ENCODE results near the gene ACSF2.
A peak's percentile ranks its signal among the peaks of the same experiment; 100 is the strongest.
"Not testable (repeated sequence)": the region's sequence is repeated elsewhere in the genome, so short reads cannot be mapped to it uniquely, and the experiment has no call there.

Gene ACSF2

DNA sequence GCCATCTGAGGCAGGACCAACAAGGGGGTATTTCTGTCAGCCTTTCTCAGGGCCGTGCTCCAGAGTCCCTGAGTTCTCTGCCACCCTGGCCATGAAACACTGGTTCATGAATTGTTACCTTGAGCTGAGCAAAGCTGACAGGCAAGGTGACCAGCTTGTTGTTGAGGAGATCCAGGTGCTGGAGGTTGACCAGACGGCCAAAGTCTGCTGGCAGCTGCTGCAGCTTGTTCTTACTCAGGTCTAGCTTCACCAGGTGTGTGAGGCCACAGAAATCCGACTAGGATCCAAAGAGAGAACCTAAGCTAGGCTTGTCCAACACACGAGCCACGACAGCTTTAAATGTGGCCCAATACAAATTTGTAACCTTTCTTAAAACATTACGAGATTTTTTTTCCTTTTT lies 33.4 kb upstream of the ACSF2 start:
- Histone ChIP-seq H3K27ac (ENCODE audit: low read depth in 2 of 2, low read length in 2 of 2) (no peak overlapping the region), H3K36me3 (ENCODE audit: control insufficient read depth in 2 of 2, insufficient read depth in 2 of 2, low read length in 2 of 2) (peaks cover 68 to 72% of the 10 kb centered on the region in 2 donors)

DNA sequence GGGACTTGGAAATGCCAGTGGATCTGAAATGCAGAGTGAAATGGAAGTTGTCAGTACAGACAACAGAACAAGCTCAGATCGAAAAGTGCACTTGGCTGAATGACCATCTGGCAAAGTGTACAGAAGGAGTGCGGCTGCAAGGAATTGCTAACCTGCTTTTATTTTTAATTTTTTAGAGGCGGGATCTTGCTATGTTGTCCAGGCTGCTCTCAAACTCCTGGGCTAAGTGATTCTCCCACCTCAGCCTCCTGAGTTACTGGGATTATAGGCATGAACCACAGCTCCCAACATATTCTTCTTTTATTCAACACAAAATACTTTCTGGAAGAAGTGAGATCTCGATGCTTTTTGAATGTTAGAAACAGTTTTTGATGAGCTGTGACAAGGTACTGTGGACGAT lies 32.3 kb upstream of the ACSF2 start:
- H3K36me3 ChIP-seq (ENCODE audit: control insufficient read depth in 2 of 2, insufficient read depth in 2 of 2, low read length in 2 of 2), result peaks cover 57 to 61% of the 10 kb centered on the region in 2 donors

More for the DNA sequence above, 33.4 kb upstream of the ACSF2 start:
- no peaks in the 10 kb centered on the region for H3K9me3 ChIP-seq (ENCODE audit: control insufficient read depth in 2 of 2, low read length in 2 of 2)
- H3K9ac ChIP-seq (ENCODE audit: low read depth in 1 of 2, low read length in 2 of 2), result no peak overlapping the region
- H3K4me3 ChIP-seq (ENCODE audit: low read length in 2 of 2), result no peak overlapping the region
- peaks cover 18 to 21% of the 10 kb centered on the region in 2 donors for H3K4me1 ChIP-seq (ENCODE audit: control insufficient read depth in 2 of 2, insufficient read depth in 2 of 2, low read length in 2 of 2)
- H3K27me3 ChIP-seq (ENCODE audit: control insufficient read depth in 2 of 2, insufficient read depth in 2 of 2, low read length in 2 of 2), result no peaks in the 10 kb centered on the region

DNA sequence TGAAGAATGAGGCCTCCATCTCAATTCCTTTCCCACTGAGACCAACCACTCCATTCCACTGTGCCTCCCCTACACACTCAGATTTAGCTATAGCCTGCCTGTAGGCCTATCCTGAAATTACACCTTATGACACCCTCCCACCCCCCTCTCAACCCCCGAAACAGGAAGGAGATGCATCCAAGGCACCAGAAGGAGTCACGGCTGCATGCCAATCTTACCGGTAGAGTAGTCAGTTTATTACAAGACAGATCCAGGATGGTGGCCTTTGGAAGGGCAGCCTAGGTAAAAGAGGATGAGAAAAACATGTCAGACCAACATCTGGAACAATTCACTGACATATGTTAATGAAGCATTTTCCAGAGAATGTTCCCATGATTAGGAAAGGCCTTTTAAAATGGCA lies 31.3 kb upstream of the ACSF2 start:
- H3K4me3 ChIP-seq (ENCODE audit: low read length in 2 of 2), result no peak overlapping the region
- H3K27ac ChIP-seq (ENCODE audit: low read depth in 2 of 2, low read length in 2 of 2), result no peak overlapping the region
- H3K27me3 ChIP-seq (ENCODE audit: control insufficient read depth in 2 of 2, insufficient read depth in 2 of 2, low read length in 2 of 2), result no peaks in the 10 kb centered on the region
- H3K36me3 ChIP-seq (ENCODE audit: control insufficient read depth in 2 of 2, insufficient read depth in 2 of 2, low read length in 2 of 2), result peaks cover 49 to 51% of the 10 kb centered on the region in 2 donors
- H3K9ac ChIP-seq (ENCODE audit: low read depth in 1 of 2, low read length in 2 of 2), result no peak overlapping the region
- H3K9me3 ChIP-seq (ENCODE audit: control insufficient read depth in 2 of 2, low read length in 2 of 2), result no peaks in the 10 kb centered on the region
- peaks cover 18 to 23% of the 10 kb centered on the region in 2 donors for H3K4me1 ChIP-seq (ENCODE audit: control insufficient read depth in 2 of 2, insufficient read depth in 2 of 2, low read length in 2 of 2)

More for the DNA sequence above, 32.3 kb upstream of the ACSF2 start:
- Histone ChIP-seq H3K9ac (ENCODE audit: low read depth in 1 of 2, low read length in 2 of 2) (no peak overlapping the region), H3K9me3 (ENCODE audit: control insufficient read depth in 2 of 2, low read length in 2 of 2) (no peaks in the 10 kb centered on the region), H3K4me1 (ENCODE audit: control insufficient read depth in 2 of 2, insufficient read depth in 2 of 2, low read length in 2 of 2) (peaks cover 18 to 23% of the 10 kb centered on the region in 2 donors), H3K27ac (ENCODE audit: low read depth in 2 of 2, low read length in 2 of 2) (no peak overlapping the region), H3K4me3 (ENCODE audit: low read length in 2 of 2) (no peak overlapping the region), H3K27me3 (ENCODE audit: control insufficient read depth in 2 of 2, insufficient read depth in 2 of 2, low read length in 2 of 2) (no peaks in the 10 kb centered on the region)

DNA sequence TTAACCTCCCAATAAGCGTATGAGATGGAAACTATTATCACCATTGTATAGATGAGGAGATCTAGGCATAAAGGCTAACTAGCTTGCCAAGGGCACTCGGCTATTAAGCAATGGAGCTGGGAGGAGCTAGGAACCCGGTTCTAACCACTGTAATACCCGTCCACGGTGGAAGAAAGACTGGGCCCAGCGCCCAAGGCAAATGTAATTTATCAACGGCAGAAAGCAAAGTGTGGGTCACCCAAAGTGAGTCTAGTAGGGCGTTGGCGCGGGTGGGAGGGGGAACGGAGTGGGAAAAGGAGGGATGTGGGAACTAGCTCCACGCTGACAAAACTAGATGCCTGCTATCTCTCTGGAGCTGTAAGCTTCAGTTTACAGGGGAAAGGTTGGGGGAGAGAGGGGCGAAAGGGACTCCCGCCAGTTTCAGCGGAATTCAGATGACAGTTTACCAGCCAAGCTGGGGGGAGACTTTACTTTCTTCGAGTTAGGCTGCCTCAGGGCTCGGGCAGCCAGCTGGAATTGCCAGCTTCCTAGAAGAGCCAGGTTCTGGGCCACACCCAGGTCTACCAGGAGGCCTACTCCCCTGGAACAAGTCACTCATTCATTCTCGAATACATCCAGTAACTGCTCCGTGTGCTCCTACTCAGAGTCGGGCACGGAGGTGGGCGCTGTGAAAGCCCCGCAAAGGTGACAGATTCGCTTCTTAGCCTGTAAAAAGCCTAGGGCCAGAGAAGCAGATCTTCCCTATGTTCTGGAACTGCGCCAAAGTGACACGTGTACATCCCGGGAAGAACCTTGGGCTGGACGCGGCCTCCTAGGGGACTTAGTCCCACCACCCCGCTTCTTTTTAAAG lies 29.5 kb upstream of the ACSF2 start:
- Histone ChIP-seq H3K9me3 (ENCODE audit: control insufficient read depth in 2 of 2, low read length in 2 of 2) (no peaks in the 10 kb centered on the region), H3K4me3 (ENCODE audit: low read length in 2 of 2) (peak overlapping the region; percentile 96 to 97), H3K27me3 (ENCODE audit: control insufficient read depth in 2 of 2, insufficient read depth in 2 of 2, low read length in 2 of 2) (no peaks in the 10 kb centered on the region), H3K9ac (ENCODE audit: low read depth in 1 of 2, low read length in 2 of 2) (peak overlapping the region; percentile 99 to 100), H3K4me1 (ENCODE audit: control insufficient read depth in 2 of 2, insufficient read depth in 2 of 2, low read length in 2 of 2) (peaks cover 18 to 23% of the 10 kb centered on the region in 2 donors), H3K27ac (ENCODE audit: low read depth in 2 of 2, low read length in 2 of 2) (peak overlapping the region; percentile 90 to 92), H3K36me3 (ENCODE audit: control insufficient read depth in 2 of 2, insufficient read depth in 2 of 2, low read length in 2 of 2) (peaks cover 36% of the 10 kb centered on the region in 2 donors)

- peaks cover 18 to 23% of the 10 kb centered on the region in 2 donors for H3K4me1 ChIP-seq (ENCODE audit: control insufficient read depth in 2 of 2, insufficient read depth in 2 of 2, low read length in 2 of 2)
- H3K9ac ChIP-seq (ENCODE audit: low read depth in 1 of 2, low read length in 2 of 2), result peak within 1 kb of the TSS; percentile 99 to 100
- no peaks in the 10 kb centered on the region for H3K27me3 ChIP-seq (ENCODE audit: control insufficient read depth in 2 of 2, insufficient read depth in 2 of 2, low read length in 2 of 2)
- no peaks in the 10 kb centered on the region for H3K9me3 ChIP-seq (ENCODE audit: control insufficient read depth in 2 of 2, low read length in 2 of 2)
- peaks cover 28% of the 10 kb centered on the region in 2 donors for H3K36me3 ChIP-seq (ENCODE audit: control insufficient read depth in 2 of 2, insufficient read depth in 2 of 2, low read length in 2 of 2)
- peak within 1 kb of the TSS; percentile 90 to 92 for H3K27ac ChIP-seq (ENCODE audit: low read depth in 2 of 2, low read length in 2 of 2)
- peak within 1 kb of the TSS; percentile 96 to 97 for H3K4me3 ChIP-seq (ENCODE audit: low read length in 2 of 2)
These were observed 28.7 kb upstream of the ACSF2 start, which contains the start of gene LRRC59 for GRCh38 chr17:50397111-50397918. Gene LRRC59 (minus strand): TSS chr17:50397523. CDS start chr17:50397317, 206 bp downstream.

GRCh38 chr17:50397919-50398285 lies 28.1 kb upstream of the ACSF2 start:
- H3K27ac ChIP-seq (ENCODE audit: low read depth in 2 of 2, low read length in 2 of 2), result peak overlapping the region in 1 of 2 donors; percentile 13
- H3K27me3 ChIP-seq (ENCODE audit: control insufficient read depth in 2 of 2, insufficient read depth in 2 of 2, low read length in 2 of 2), result no peaks in the 10 kb centered on the region
- no peaks in the 10 kb centered on the region for H3K9me3 ChIP-seq (ENCODE audit: control insufficient read depth in 2 of 2, low read length in 2 of 2)
- H3K36me3 ChIP-seq (ENCODE audit: control insufficient read depth in 2 of 2, insufficient read depth in 2 of 2, low read length in 2 of 2), result peaks cover 22% of the 10 kb centered on the region in 2 donors
- H3K4me1 ChIP-seq (ENCODE audit: control insufficient read depth in 2 of 2, insufficient read depth in 2 of 2, low read length in 2 of 2), result peaks cover 18 to 23% of the 10 kb centered on the region in 2 donors
- H3K9ac ChIP-seq (ENCODE audit: low read depth in 1 of 2, low read length in 2 of 2), result peak overlapping the region in 1 of 2 donors; percentile 100
- peak overlapping the region; percentile 96 to 97 for H3K4me3 ChIP-seq (ENCODE audit: low read length in 2 of 2)

- H3K4me3 ChIP-seq (ENCODE audit: low read length in 2 of 2); H3K9me3 ChIP-seq (ENCODE audit: control insufficient read depth in 2 of 2, low read length in 2 of 2); H3K27ac ChIP-seq (ENCODE audit: low read depth in 2 of 2, low read length in 2 of 2); H3K27me3 ChIP-seq (ENCODE audit: control insufficient read depth in 2 of 2, insufficient read depth in 2 of 2, low read length in 2 of 2); H3K9ac ChIP-seq (ENCODE audit: low read depth in 1 of 2, low read length in 2 of 2): not testable (repeated sequence)
- peaks cover 18 to 23% of the 10 kb centered on the region in 2 donors for H3K4me1 ChIP-seq (ENCODE audit: control insufficient read depth in 2 of 2, insufficient read depth in 2 of 2, low read length in 2 of 2)
- H3K36me3 ChIP-seq (ENCODE audit: control insufficient read depth in 2 of 2, insufficient read depth in 2 of 2, low read length in 2 of 2), result peaks cover 14% of the 10 kb centered on the region in 2 donors
These were observed 27.3 kb upstream of the ACSF2 start for GRCh38 chr17:50398672-50399071.

DNA sequence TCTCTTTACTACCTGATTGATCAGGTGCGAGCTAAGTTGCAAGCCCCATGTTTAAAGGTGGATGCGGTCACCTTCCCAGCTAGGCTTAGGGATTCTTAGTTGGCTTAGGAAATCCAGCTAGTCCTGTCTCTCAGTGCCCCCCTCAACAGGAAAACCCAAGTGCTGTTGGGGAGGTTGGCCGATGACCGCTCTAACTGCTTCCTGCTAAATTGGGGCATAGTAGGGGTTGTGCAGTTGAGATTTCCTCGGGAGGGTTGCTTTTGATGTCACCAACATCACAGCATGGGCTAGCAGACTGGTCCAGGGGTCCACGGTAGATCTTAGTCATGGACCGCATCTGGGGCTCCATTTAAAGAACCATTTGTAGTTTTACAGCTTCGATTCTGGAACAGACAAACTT lies 26.4 kb upstream of the ACSF2 start:
- H3K27ac ChIP-seq (ENCODE audit: low read depth in 2 of 2, low read length in 2 of 2); H3K36me3 ChIP-seq (ENCODE audit: control insufficient read depth in 2 of 2, insufficient read depth in 2 of 2, low read length in 2 of 2); H3K27me3 ChIP-seq (ENCODE audit: control insufficient read depth in 2 of 2, insufficient read depth in 2 of 2, low read length in 2 of 2); H3K4me3 ChIP-seq (ENCODE audit: low read length in 2 of 2); H3K9ac ChIP-seq (ENCODE audit: low read depth in 1 of 2, low read length in 2 of 2); H3K9me3 ChIP-seq (ENCODE audit: control insufficient read depth in 2 of 2, low read length in 2 of 2): not testable (repeated sequence)
- H3K4me1 ChIP-seq (ENCODE audit: control insufficient read depth in 2 of 2, insufficient read depth in 2 of 2, low read length in 2 of 2), result peaks cover 18 to 23% of the 10 kb centered on the region in 2 donors

DNA sequence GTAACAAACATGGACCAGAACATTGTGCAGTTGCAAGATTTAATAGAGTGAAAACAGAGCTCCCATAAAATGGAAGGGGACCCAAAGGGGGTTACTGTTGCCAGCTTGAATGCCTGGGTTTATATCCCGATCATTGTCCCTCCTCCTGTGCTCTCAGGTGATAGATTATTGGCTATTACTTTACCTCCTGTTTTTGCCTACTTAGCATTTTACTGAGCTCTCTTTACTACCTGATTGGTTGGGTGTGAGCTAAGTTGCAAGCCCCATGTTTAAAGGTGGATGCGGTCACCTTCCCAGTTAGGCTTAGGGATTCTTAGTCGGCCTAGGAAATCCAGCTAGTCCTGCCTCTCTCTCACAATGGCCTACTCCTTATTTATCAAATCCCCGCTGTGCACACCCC lies 20.7 kb upstream of the ACSF2 start:
- not testable (repeated sequence) for H3K36me3 ChIP-seq (ENCODE audit: control insufficient read depth in 2 of 2, insufficient read depth in 2 of 2, low read length in 2 of 2); H3K9ac ChIP-seq (ENCODE audit: low read depth in 1 of 2, low read length in 2 of 2); H3K4me1 ChIP-seq (ENCODE audit: control insufficient read depth in 2 of 2, insufficient read depth in 2 of 2, low read length in 2 of 2); H3K4me3 ChIP-seq (ENCODE audit: low read length in 2 of 2); H3K27me3 ChIP-seq (ENCODE audit: control insufficient read depth in 2 of 2, insufficient read depth in 2 of 2, low read length in 2 of 2); H3K9me3 ChIP-seq (ENCODE audit: control insufficient read depth in 2 of 2, low read length in 2 of 2); H3K27ac ChIP-seq (ENCODE audit: low read depth in 2 of 2, low read length in 2 of 2)

GRCh38 chr17:50406578-50406977 lies 19.4 kb upstream of the ACSF2 start:
- no peak overlapping the region for H3K9ac ChIP-seq (ENCODE audit: low read depth in 1 of 2, low read length in 2 of 2)
- H3K9me3 ChIP-seq (ENCODE audit: control insufficient read depth in 2 of 2, low read length in 2 of 2), result no peaks in the 10 kb centered on the region
- H3K36me3 ChIP-seq (ENCODE audit: control insufficient read depth in 2 of 2, insufficient read depth in 2 of 2, low read length in 2 of 2), result no peaks in the 10 kb centered on the region
- no peak overlapping the region for H3K27ac ChIP-seq (ENCODE audit: low read depth in 2 of 2, low read length in 2 of 2)
- peaks cover 0 to 3% of the 10 kb centered on the region in 2 donors for H3K4me1 ChIP-seq (ENCODE audit: control insufficient read depth in 2 of 2, insufficient read depth in 2 of 2, low read length in 2 of 2)
- H3K27me3 ChIP-seq (ENCODE audit: control insufficient read depth in 2 of 2, insufficient read depth in 2 of 2, low read length in 2 of 2), result no peaks in the 10 kb centered on the region
- H3K4me3 ChIP-seq (ENCODE audit: low read length in 2 of 2), result no peak overlapping the region

All from mucosa of rectum (tissue), 2 donors.